GM23248 (cell line): ENCODE measurements around the gene CAPN8.

ENCODE experiments used
- EZH2 ChIP-seq: fragments of 200-600 bp; sonication (generic); IDR thresholded peaks from 2 replicates; pipeline ENCODE4 v1.6.1; 2018; ENCODE audit warnings: antibody characterized with exemption, mild to moderate bottlenecking; ENCODE audit not compliant: insufficient read depth, poor library complexity, severe bottlenecking
- EZH2phosphoT487 ChIP-seq: fragments of 200-600 bp; sonication (generic); IDR thresholded peaks from 2 replicates; pipeline ENCODE4 v1.6.1; 2018; ENCODE audit warnings: antibody characterized with exemption, moderate library complexity, mild to moderate bottlenecking, low read depth; ENCODE audit not compliant: insufficient read depth

DNA sequence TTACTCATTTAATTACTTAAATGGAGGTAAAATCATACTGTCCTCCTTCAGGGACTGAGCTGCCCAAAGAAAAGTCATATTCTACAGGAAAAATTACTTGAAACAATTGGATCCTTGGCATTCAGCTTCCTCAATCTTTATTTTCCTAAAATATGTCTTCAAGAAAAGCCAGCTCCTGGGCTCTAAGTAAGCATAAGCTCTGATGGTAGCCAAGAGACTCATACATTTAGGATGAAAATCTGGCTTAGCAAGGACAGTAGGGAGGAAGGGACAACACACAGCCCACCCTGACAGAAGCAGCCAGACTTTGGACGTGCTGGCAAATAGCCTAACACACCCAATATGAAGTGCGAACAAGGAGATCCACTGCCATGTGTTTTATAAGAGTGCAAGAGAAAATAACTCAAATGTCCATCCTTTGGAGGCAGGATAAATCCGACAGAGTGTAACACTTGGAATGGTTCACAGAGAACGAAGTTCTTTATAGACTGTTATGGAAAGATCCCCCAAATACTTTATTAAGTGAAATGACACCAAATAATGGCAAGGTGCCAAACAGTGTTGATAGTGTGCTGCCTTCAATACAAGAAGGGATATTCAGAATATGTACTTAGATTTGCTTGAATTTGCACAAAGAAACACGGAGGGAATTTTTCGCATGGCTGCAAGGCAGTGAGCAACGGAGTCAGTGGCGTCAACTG lies 14.1 kb downstream of the CAPN8 start:
- TF ChIP-seq EZH2 (no peak), EZH2phosphoT487 (no peak)
